AG04450 (cell line): ENCODE data around the gene SPAG7. TPM values are rescaled to one million over a fixed set of nuclear protein-coding genes. Genes with fewer than 3 reads are reported as not detected.
A peak's percentile ranks its signal among the peaks of the same experiment; 100 is the strongest.

Source experiments
- CTCF ChIA-PET: fragments of 300-600, 350-600 bp; formaldehyde crosslinking; extraction: SDS; loops from one replicate; lab custom pipeline; 2022; ENCODE audit warnings: antibody characterized with exemption, inconsistent platforms; lab: Charles Lee
- POLR2A ChIA-PET: fragments of 350-600 bp; formaldehyde crosslinking; extraction: SDS; loops from one replicate; lab custom pipeline; 2021; ENCODE audit warnings: antibody characterized with exemption, inconsistent platforms; lab: Yijun Ruan, JAX
- DNase-seq: peaks from one replicate; pipeline ENCODE4 v3.0.0-alpha.2; 2011; ENCODE audit warnings: low read depth, low spot score
- H3K27ac ChIP-seq: one replicate; pipeline ENCODE4 v1.5.1; 2012; ENCODE audit warnings: low read depth, low read length, control low read depth
- H3K27me3 ChIP-seq: one replicate; pipeline ENCODE4 v1.6.0; 2012; ENCODE audit warnings: low read length; ENCODE audit not compliant: control insufficient read depth, insufficient read depth
- H3K4me3 ChIP-seq: 2 replicates; pipeline ENCODE4 v1.5.1; 2011; ENCODE audit warnings: mild to moderate bottlenecking, low read depth, low read length, control low read depth
- H3K9me3 ChIP-seq: 2 replicates; pipeline ENCODE4 v1.5.1; 2012; ENCODE audit warnings: low read length; ENCODE audit not compliant: control insufficient read depth, insufficient read depth
- CTCF ChIP-seq: IDR thresholded peaks from 2 replicates; pipeline ENCODE4 v1.5.1; 2011; ENCODE audit warnings: low read depth, low read length, control low read depth, inconsistent platforms
- polyA plus RNA-seq: library from polyadenylated mRNA; depleted of rRNA; stranded (reverse); fragments of >200 nt; gene quantifications from 2 replicates; pipeline ENCODE4 v1.2.3, GENCODE V29; 2011

Gene SPAG7
- polyA plus RNA-seq, 1 experiment = 71.1 TPM

GRCh38 chr17:4941319-4941610, 26.4 kb downstream of the SPAG7 start:
- DNase-seq = no peak
- Histone ChIP-seq H3K9me3 (no peaks in the 10 kb centered on the region; the same call in 1 of the 2 replicates), H3K4me3 (peak overlapping the region; percentile 92), H3K27ac (no peak overlapping the region), H3K27me3 (no peaks in the 10 kb centered on the region)
- no peak for TF ChIP-seq CTCF
- POLR2A ChIA-PET = interaction anchor here (2.3 kb wide), 1 partner anchor 32 kb away, joined by 14 read pairs; no protein-coding TSS in a partner anchor
- CTCF ChIA-PET = no interaction called here

GRCh38 chr17:4940555-4941318, 26.9 kb downstream of the SPAG7 start:
- peak; percentile 72 for DNase-seq
- TF ChIP-seq CTCF = no peak
- Histone ChIP-seq H3K27ac (peak overlapping the region; percentile 98), H3K9me3 (no peaks in the 10 kb centered on the region; the same call in 1 of the 2 replicates), H3K27me3 (no peaks in the 10 kb centered on the region), H3K4me3 (peak overlapping the region; percentile 92)
- POLR2A ChIA-PET = interaction anchor here (0.7 to 2.4 kb wide), 12 partner anchors 9 to 145 kb away, joined by 3 to 55 read pairs (median 5); partner anchors contain the start of genes ENO3, INCA1, KIF1C and PFN1
- CTCF ChIA-PET = interaction anchor here (0.9 to 2.8 kb wide), 3 partner anchors 17 to 151 kb away, joined by 3 to 25 read pairs (median 5); no protein-coding TSS in a partner anchor

- Histone ChIP-seq H3K9me3 (no peaks in the 10 kb centered on the region; the same call in 1 of the 2 replicates), H3K4me3 (peak within 1 kb of the TSS; percentile 92), H3K27ac (peak within 1 kb of the TSS; percentile 98), H3K27me3 (no peaks in the 10 kb centered on the region)
- ChIA-PET CTCF (interaction anchor here (0.6 to 2.8 kb wide), 6 partner anchors 16 to 314 kb away, joined by 3 to 25 read pairs (median 4); partner anchors contain the start of gene CAMTA2), POLR2A (interaction anchor here (1.0 to 2.4 kb wide), 12 partner anchors 9 to 144 kb away, joined by 3 to 55 read pairs (median 5); partner anchors contain the start of genes ENO3, INCA1, KIF1C and PFN1)
- TF ChIP-seq CTCF = no peak
- DNase-seq = peak; percentile 99
These were observed 27.6 kb downstream of the SPAG7 start, which contains the start of the genes RNF167 and SLC25A11 for GRCh38 chr17:4939796-4940554. Gene RNF167, plus strand, starts transcription at chr17:4940268. Its CDS starts 642 bp downstream, at chr17:4940910. Gene SLC25A11, minus strand, starts transcription at chr17:4940046. Its CDS starts 136 bp downstream, at chr17:4939910.

GRCh38 chr17:4939546-4939795, 28.1 kb downstream of the SPAG7 start:
- Histone ChIP-seq H3K9me3 (no peaks in the 10 kb centered on the region; the same call in 1 of the 2 replicates), H3K27me3 (no peaks in the 10 kb centered on the region), H3K4me3 (peak overlapping the region; percentile 92), H3K27ac (peak overlapping the region; percentile 67)
- ChIA-PET POLR2A (interaction anchor here (1.0 to 2.4 kb wide), 11 partner anchors 9 to 143 kb away, joined by 3 to 55 read pairs (median 6); partner anchors contain the start of genes ENO3, INCA1, KIF1C and PFN1), CTCF (interaction anchor here (0.6 to 2.8 kb wide), 5 partner anchors 16 to 315 kb away, joined by 3 to 25 read pairs (median 5); partner anchors contain the start of gene CAMTA2)
- no peak for DNase-seq
- TF ChIP-seq CTCF = no peak
